Melanocyte of skin (primary cell): ENCODE results near the gene PRKN. TPM values are rescaled to one million over a fixed set of nuclear protein-coding genes. Genes with fewer than 3 reads are reported as not detected.

Experiments
- total RNA-seq, 2 donors: library from RNA; depleted of rRNA; stranded (reverse); fragments of >200 nt; gene quantifications; 2 replicates each; pipeline ENCODE4 v1.2.3, GENCODE V29; 2012

PRKN gene
- 1 to 10 TPM in 1 of 2 donors, under 1 TPM in 1; 1.00 to 6.9 TPM for total RNA-seq

DNA sequence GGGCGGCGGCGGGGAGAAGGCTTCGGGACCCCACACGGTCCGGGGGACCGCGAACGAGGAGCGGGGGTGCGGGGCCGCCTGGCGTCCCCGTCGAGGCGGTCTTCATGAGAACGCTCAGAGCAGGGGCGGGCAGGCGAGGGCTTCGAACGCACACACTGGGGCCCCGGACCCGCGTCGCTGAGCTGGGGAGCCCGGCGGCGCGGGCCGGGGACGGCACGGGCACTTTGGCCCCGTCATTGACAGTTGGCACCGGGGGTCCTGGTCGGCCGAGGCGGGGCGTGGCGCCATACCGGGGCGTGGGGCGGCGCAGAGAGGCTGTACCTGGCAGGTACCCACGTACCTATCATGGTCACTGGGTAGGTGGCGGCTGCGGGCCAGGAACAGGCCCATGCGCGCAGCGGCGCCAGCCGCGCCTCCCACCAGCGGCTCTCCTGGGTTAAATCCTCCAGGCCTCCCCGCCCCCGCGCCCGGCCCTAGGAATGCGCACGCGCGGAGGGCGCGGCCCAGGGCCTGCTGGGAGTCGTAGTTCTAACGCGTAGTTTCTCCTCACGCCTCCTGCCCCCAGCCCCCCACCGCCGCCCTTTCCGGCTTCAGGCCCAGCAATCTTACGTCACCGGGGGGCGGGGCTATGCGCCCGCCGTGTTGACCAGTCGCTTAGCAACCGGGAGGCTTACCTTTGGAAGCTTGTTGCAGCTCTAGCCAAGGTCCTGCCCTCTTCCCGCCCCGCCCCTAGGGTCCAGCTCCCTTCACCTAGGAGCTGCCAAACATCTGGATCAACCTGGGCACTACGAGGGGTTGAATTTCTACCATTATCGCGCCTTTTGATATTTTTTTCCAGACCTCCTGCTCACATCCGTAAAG is at the start of gene PRKN, which contains the start of gene PACRG:
PRKN (minus strand) TSS at position 445 of the 861 bp plus-strand sequence.
PACRG (plus strand) TSS at position 653 of the 861 bp plus-strand sequence.

Other genes starting within 250 kb of the PRKN start
- under 1 TPM in 1 of 2 donors, not detected in 1; 0.34 TPM for gene PACRG, start 208 bp upstream of the PRKN start, total RNA-seq